Measurements from ENCODE around the gene CLIC4.

DNA sequence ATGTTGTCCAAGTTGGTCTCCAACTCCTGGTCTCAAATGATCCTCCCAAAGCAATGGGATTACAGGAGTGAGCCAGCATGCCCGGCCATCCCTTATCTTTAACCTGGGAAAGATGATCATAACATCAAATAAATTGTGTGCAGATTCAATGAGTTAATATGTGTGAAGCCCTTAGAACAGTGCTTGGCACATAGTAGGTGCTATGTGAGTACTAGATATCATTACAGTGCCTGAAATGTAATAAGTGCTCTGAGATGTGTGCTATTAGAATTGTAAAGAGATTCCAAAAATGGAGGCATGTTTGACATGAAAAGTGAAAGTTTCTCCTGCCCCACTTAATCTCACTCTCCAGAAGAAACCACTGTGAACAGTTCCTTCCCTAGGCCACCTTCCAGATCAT is 113.0 kb downstream of the CLIC4 start:
- TF ChIP-seq, protein P1, sequence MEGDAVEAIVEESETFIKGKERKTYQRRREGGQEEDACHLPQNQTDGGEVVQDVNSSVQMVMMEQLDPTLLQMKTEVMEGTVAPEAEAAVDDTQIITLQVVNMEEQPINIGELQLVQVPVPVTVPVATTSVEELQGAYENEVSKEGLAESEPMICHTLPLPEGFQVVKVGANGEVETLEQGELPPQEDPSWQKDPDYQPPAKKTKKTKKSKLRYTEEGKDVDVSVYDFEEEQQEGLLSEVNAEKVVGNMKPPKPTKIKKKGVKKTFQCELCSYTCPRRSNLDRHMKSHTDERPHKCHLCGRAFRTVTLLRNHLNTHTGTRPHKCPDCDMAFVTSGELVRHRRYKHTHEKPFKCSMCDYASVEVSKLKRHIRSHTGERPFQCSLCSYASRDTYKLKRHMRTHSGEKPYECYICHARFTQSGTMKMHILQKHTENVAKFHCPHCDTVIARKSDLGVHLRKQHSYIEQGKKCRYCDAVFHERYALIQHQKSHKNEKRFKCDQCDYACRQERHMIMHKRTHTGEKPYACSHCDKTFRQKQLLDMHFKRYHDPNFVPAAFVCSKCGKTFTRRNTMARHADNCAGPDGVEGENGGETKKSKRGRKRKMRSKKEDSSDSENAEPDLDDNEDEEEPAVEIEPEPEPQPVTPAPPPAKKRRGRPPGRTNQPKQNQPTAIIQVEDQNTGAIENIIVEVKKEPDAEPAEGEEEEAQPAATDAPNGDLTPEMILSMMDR (IDR thresholded peaks at IDR 0.05; ENCODE audit: borderline replicate concordance, extremely low read depth, low read length, poor library complexity, severe bottlenecking), result no peak
- TF ChIP-seq EZH2 (IDR thresholded peaks at IDR 0.05; ENCODE audit: borderline replicate concordance, low read depth, low read length, severe bottlenecking), result no peak
